ENCODE measurements around the gene KLHL36. TPM values are rescaled to one million over a fixed set of nuclear protein-coding genes. Genes with fewer than 3 reads are reported as not detected.

The KLHL36 gene
- polyA plus RNA-seq, 1 of the 3 experiments (the other 2 are of a cell fraction) = 39.8 TPM

DNA sequence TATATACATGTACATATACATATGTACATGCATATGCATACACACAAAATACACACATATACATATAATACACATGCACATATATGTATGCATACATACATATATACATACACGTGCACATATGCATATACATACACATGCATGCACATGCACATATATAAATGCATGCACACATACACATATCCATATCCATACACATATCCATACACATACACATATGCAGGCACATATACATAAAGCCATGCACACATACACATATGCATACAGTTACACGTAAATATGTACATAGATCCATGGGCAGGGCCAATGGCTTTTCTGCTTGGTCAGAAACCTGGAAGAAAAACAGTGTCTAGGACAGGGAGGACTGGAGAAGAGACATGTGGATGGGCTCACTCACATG is 27.6 kb downstream of the KLHL36 start:
- ChIA-PET CTCF (interaction anchor here (1.2 kb wide), 1 partner anchor 48 kb away, joined by 3 read pairs; no protein-coding TSS in a partner anchor), POLR2A (no interaction called here)
- no peaks in the 10 kb centered on the region for H3F3A ChIP-seq (replicated peaks; ENCODE audit: insufficient read depth)

More for the DNA sequence above, 27.6 kb downstream of the KLHL36 start:
- 86% methylated on average over 2 of the region's 2 CpGs for WGBS (ENCODE audit: low lambda C conversion rate)
- H3K4me3 ChIP-seq (ENCODE audit: low read depth in 2 of 2, low read length in 1 of 2) = no peak overlapping the region
- H2AFZ ChIP-seq (ENCODE audit: low read depth) = no peak overlapping the region
- no peaks in the 10 kb centered on the region for H3K9me3 ChIP-seq
- no peaks in the 10 kb centered on the region for H4K20me1 ChIP-seq (ENCODE audit: insufficient read depth)
- no peak overlapping the region for H3K27ac ChIP-seq (ENCODE audit: low read depth in 2 of 2, low read length in 1 of 2)
- H3K36me3 ChIP-seq (replicated peaks in 1 of 2; ENCODE audit: control insufficient read depth in 1 of 2, insufficient read depth in 2 of 2, low read length in 1 of 2) = no peaks in the 10 kb centered on the region
- H3K9me2 ChIP-seq = no peaks in the 10 kb centered on the region
- no peak for TF ChIP-seq NRF1 (IDR thresholded peaks at IDR 0.05; ENCODE audit: low read depth, low read length)
- no peak for TF ChIP-seq ELF1 (IDR thresholded peaks at IDR 0.05)
- no peak for TF ChIP-seq SMC3 (IDR thresholded peaks at IDR 0.05; ENCODE audit: low read depth, low read length)
- TF ChIP-seq JUND (IDR thresholded peaks at IDR 0.05) = no peak
- no peak for TF ChIP-seq NFIC (IDR thresholded peaks at IDR 0.05; ENCODE audit: borderline replicate concordance)
- no peak for TF ChIP-seq RCOR1 (IDR thresholded peaks at IDR 0.05; ENCODE audit: low read length)
- no peak for TF ChIP-seq GATA2 (CRISPR knock-in tag; IDR thresholded peaks at IDR 0.05)
- TF ChIP-seq REST (IDR thresholded peaks at IDR 0.05; ENCODE audit: low read depth, low read length) = no peak
- no peak for TF ChIP-seq MAX (IDR thresholded peaks at IDR 0.05; ENCODE audit: low read depth)
- TF ChIP-seq POLR2AphosphoS5 (IDR thresholded peaks at IDR 0.05; ENCODE audit: low read depth, low read length) = no peak
- TF ChIP-seq CHD2 (IDR thresholded peaks at IDR 0.05; ENCODE audit: low read length, partially characterized antibody) = no peak
- no peak for TF ChIP-seq EZH2phosphoT487 (IDR thresholded peaks at IDR 0.05; ENCODE audit: borderline replicate concordance, low read depth)
- no peak for TF ChIP-seq FOXJ3 (CRISPR knock-in tag; IDR thresholded peaks at IDR 0.05)
- no peak for TF ChIP-seq EP300 (IDR thresholded peaks at IDR 0.05; ENCODE audit: borderline replicate concordance in 1 of 2, low read depth in 1 of 2, low read length in 1 of 2)
- H3K4me2 ChIP-seq = no peak overlapping the region
- no peaks in the 10 kb centered on the region for H3K27me3 ChIP-seq (ENCODE audit: insufficient read depth)
- no peak for DNase-seq
- no peak overlapping the region for H3K9ac ChIP-seq
- H3K79me2 ChIP-seq (ENCODE audit: insufficient read depth) = no peaks in the 10 kb centered on the region
- no peaks in the 10 kb centered on the region for H3K4me1 ChIP-seq (ENCODE audit: control insufficient read depth in 1 of 2, insufficient read depth in 2 of 2, low read depth in 1 of 2, low read length in 1 of 2)

Measured in SK-N-SH (cell line).